Activated naive CD4-positive, alpha-beta T cell treated with anti-CD3 and anti-CD28 coated beads, Interleukin-2, amount 50 U/mL, for 24 hours (primary cell): ENCODE results near the gene CREB1.
"Not testable (repeated sequence)": the region's sequence is repeated elsewhere in the genome, so short reads cannot be mapped to it uniquely, and the experiment has no call there.

Source experiments
- H3K27ac Mint-ChIP-seq: one replicate; pipeline ENCODE4 v1.8.0; 2021; ENCODE audit warnings: mild to moderate bottlenecking, mixed read lengths
- H3K27me3 Mint-ChIP-seq: one replicate; pipeline ENCODE4 v1.8.0; 2021; ENCODE audit warnings: mixed read lengths
- H3K36me3 Mint-ChIP-seq: one replicate; pipeline ENCODE4 v1.8.0; 2021; ENCODE audit warnings: mixed read lengths
- H3K4me1 Mint-ChIP-seq: one replicate; pipeline ENCODE4 v1.8.0; 2021; ENCODE audit warnings: mixed read lengths
- H3K4me3 Mint-ChIP-seq: one replicate; pipeline ENCODE4 v1.8.0; 2021; ENCODE audit warnings: mild to moderate bottlenecking, mixed read lengths
- H3K9me3 Mint-ChIP-seq: one replicate; pipeline ENCODE4 v1.8.0; 2021; ENCODE audit warnings: mixed read lengths

CREB1 gene

DNA sequence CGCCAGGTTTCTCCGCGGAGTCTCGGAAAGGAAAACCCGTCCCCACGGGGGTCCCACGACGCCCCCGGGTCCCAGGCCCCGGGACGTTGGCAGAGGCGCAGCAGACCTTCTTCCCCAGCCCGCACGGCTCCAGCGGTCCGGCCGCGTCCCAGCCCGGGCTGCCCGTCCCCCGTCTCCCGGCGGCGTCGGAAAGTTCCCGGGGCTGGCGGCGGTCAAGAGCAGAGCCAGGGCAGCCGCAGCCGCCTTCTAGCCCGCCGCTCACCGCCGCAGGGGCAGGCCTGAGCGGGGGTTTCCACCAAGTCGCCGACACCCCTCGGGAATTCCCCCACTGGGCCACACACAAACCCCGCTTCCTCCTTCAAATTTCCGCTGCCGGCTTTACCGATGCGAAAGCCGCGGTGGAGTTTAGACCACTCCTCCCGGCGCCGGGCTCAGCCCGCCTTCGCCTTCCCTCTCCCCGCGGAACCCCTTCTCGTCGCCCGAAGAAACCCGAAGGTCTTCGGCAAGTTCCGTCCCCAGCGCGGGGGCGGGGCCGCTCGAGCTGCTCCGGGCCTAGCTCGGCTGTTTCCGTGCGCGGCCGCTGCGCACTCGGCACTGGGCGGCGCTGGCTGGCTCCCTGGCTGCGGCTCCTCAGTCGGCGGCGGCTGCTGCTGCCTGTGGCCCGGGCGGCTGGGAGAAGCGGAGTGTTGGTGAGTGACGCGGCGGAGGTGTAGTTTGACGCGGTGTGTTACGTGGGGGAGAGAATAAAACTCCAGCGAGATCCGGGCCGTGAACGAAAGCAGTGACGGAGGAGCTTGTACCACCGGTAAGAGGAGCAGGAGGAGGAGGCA, at the start of gene CREB1:
Gene CREB1 (plus strand): TSS at position 633 of the 830 bp plus-strand sequence. CDS start 25,674 bp downstream, outside the sequence.
- Mint-ChIP-seq H3K4me1 (peaks cover 58% of the 10 kb centered on the region), H3K36me3 (peaks cover 8% of the 10 kb centered on the region), H3K27me3 (no peaks in the 10 kb centered on the region), H3K9me3 (no peaks in the 10 kb centered on the region), H3K27ac (peak within 1 kb of the TSS; percentile 100), H3K4me3 (peak within 1 kb of the TSS; percentile 99)

DNA sequence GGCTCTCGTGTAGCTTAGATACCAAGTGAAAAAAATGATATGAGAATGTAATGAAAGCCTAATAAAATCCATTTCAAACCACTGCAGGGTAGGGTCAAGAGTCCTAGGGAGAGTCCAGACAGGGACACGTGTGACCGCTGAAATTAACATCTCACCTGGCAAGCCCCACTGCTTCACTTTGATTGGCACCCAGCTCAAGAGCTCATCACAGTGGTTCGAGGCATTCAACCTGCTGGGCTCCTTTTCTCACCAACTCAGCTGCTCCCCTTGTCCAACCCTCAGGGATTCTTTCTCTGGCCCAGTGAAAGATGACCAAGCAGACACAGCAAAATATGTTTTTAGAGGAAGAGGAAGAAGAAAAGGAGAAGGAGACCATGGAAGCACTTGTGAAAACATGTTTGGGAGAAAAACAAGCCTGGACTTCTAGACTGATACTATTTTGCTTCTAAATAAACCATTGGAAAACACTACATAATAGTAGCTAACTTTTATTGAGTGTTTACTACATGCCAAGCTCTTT, 49.2 kb upstream of the CREB1 start:
- no peak overlapping the region for H3K27ac Mint-ChIP-seq
- no peaks in the 10 kb centered on the region for H3K36me3 Mint-ChIP-seq
- H3K27me3 Mint-ChIP-seq, result no peaks in the 10 kb centered on the region
- no peaks in the 10 kb centered on the region for H3K9me3 Mint-ChIP-seq
- peaks cover 53% of the 10 kb centered on the region for H3K4me1 Mint-ChIP-seq
- H3K4me3 Mint-ChIP-seq, result no peak overlapping the region

- Mint-ChIP-seq H3K27me3 (no peaks in the 10 kb centered on the region), H3K27ac (no peak overlapping the region), H3K4me3 (no peak overlapping the region), H3K36me3 (no peaks in the 10 kb centered on the region), H3K4me1 (peaks cover 52% of the 10 kb centered on the region), H3K9me3 (no peaks in the 10 kb centered on the region)
These were observed 47.8 kb upstream of the CREB1 start for GRCh38 chr2:207481924-207482323.

DNA sequence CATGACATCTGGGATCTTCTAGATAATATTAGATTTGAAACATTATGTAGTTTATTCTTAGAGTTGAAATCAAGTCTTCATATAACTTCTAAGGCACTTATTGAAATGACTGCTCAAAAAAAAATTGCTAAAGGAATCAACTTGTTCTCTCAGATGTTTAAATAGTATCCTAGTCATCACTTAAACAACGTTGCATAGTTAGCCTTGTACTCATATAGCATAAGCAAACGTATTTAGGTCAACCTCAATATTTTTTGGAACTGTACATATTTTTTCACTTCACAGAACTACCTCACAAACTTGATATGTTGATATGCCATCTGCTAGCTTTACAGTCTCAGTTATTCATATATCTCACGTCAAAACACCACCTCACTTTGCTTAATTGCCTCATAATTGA, 47.1 kb upstream of the CREB1 start:
- Mint-ChIP-seq H3K27ac (no peak overlapping the region), H3K4me1 (peaks cover 52% of the 10 kb centered on the region), H3K4me3 (no peak overlapping the region), H3K36me3 (no peaks in the 10 kb centered on the region), H3K27me3 (no peaks in the 10 kb centered on the region), H3K9me3 (no peaks in the 10 kb centered on the region)

- Mint-ChIP-seq H3K27me3 (no peaks in the 10 kb centered on the region), H3K27ac (no peak overlapping the region), H3K36me3 (no peaks in the 10 kb centered on the region), H3K4me1 (peaks cover 49% of the 10 kb centered on the region), H3K9me3 (no peaks in the 10 kb centered on the region), H3K4me3 (no peak overlapping the region)
These were observed 46.7 kb upstream of the CREB1 start for GRCh38 chr2:207483066-207483465.

DNA sequence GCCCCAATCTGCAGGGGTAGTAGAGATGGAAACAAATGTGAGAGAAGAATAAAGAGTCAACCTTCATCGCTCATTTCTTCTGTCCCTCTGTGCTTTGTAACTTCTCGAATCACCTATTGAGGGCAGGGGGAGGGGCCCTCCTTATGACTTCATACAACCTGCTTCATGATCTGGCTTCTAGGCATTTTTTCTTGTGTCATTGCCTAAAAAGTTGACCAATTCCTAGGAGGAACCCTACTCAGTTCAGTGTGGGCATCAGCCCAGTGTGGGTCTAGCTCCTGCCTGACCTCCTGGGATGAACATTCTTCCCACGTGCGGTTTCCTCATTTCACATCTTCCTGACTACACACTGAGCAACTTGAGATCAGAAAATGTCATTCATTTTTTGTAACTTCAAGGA, 46.3 kb upstream of the CREB1 start:
- Mint-ChIP-seq H3K4me3 (no peak overlapping the region), H3K36me3 (no peaks in the 10 kb centered on the region), H3K27me3 (no peaks in the 10 kb centered on the region), H3K9me3 (no peaks in the 10 kb centered on the region), H3K27ac (no peak overlapping the region), H3K4me1 (peaks cover 45% of the 10 kb centered on the region)

DNA sequence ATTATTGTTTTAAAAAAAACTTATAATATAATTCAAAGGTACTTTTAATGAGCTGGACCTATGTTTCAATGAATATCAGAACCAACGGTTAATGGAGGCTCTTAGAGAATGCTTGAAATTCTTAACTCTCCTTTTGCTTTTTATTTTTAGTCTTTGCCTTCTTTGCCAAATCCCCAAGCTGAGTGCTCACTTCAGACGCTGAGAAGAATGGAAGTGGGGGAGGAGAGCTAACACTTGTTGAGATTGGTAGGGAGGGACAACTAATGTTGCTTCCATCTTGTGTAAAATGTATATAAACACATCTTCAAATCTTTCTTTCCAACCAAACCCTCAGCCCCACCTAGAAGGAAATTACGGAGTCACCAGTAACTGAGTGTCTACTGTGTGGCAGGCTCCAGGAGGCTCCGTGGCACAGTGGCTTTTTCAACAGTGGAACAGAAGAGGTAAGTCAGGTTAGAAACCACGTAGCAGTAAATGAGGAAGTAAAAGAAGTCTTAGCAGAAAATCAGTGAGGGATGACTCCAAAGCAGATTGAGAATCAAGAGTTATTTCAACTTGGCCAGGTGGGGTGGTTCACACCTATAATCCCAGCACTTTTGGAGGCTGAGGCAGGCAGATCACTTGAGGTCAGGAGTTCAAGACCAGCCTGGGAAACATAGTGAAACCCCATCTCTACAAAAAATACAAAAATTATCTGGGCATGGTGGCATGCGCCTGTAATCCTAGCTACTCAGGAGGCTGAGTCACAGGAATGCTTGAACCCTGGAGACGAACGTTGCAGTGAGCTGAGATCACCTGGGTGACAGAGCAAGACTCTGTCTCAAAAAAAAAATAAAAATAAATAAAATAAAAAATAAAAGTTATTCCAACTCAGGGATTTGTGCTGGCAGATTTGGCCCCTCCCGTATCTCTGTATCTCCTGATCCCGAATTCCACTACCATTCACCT, 45.0 kb upstream of the CREB1 start:
- no peak overlapping the region for H3K4me3 Mint-ChIP-seq
- no peaks in the 10 kb centered on the region for H3K27me3 Mint-ChIP-seq
- H3K36me3 Mint-ChIP-seq, result no peaks in the 10 kb centered on the region
- no peaks in the 10 kb centered on the region for H3K9me3 Mint-ChIP-seq
- H3K27ac Mint-ChIP-seq, result peak overlapping the region; percentile 25
- H3K4me1 Mint-ChIP-seq, result peaks cover 33% of the 10 kb centered on the region

- Mint-ChIP-seq H3K27ac (no peak overlapping the region), H3K9me3 (no peaks in the 10 kb centered on the region), H3K4me3 (no peak overlapping the region), H3K4me1 (peaks cover 9% of the 10 kb centered on the region), H3K27me3 (no peaks in the 10 kb centered on the region), H3K36me3 (no peaks in the 10 kb centered on the region)
These were observed 42.0 kb upstream of the CREB1 start for GRCh38 chr2:207487650-207488311.

DNA sequence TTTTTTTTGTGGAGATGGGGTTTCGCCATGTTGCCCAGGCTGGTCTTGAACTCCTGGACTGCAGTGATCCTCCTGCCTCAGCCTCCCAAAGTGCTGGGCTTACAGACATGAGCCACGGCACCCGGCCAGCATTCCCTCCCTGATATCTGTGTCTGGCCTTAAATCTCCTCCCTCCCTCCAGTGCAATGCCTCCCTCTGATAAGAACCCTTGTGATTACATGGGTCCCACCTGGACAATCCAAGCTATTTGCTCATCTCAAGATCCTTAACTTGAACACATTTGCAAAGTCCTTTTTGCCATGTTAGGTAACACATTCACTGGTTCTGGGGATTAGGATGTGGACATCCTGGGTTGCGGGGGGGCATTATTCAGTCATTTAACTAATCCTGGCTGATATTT, 40.5 kb upstream of the CREB1 start:
- Mint-ChIP-seq H3K4me1 (peaks cover 3% of the 10 kb centered on the region), H3K36me3 (no peaks in the 10 kb centered on the region), H3K27me3 (no peaks in the 10 kb centered on the region), H3K4me3 (no peak overlapping the region), H3K27ac (no peak overlapping the region), H3K9me3 (no peaks in the 10 kb centered on the region)

DNA sequence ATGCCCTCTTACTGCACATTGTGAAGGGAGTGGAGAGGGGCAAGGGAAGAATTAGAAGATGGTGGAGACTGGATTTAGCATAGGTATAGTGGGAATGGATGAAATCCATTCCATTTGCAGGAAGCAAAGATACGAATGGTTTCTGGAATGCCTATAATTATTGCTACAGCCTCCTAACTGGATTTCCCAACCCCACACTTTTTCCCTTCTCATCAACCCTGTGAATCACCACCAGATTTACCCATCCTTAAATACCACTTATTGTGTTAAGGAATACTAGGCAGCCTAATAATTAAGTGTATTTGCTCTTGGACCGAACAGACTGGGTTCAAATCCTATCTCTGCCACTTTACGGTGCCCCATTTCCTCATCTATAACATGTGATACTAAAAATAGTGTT, 39.3 kb upstream of the CREB1 start:
- H3K4me1 Mint-ChIP-seq, result peaks cover 3% of the 10 kb centered on the region
- no peak overlapping the region for H3K4me3 Mint-ChIP-seq
- H3K9me3 Mint-ChIP-seq, result no peaks in the 10 kb centered on the region
- no peaks in the 10 kb centered on the region for H3K27me3 Mint-ChIP-seq
- no peaks in the 10 kb centered on the region for H3K36me3 Mint-ChIP-seq
- no peak overlapping the region for H3K27ac Mint-ChIP-seq

DNA sequence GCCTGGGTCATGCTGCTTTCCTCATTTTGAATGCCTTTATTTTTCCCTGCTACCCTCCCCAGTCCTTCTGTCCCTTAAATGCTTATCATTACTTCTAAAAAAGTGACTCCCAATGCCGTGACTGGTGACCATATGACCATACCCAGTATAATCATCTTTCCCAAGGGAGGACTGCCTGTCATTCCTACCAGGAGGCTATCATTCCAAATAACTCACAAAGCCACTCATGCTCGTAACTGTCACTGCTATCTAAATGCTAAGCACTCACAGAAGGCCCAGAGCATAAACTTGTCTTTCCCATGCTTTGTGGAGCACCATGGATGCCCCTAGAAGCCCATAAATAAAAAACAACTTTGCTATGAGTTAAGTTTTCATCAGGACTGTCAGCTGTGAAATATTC, 38.7 kb upstream of the CREB1 start:
- H3K9me3 Mint-ChIP-seq, result no peaks in the 10 kb centered on the region
- peaks cover 3% of the 10 kb centered on the region for H3K4me1 Mint-ChIP-seq
- H3K27ac Mint-ChIP-seq, result no peak overlapping the region
- no peaks in the 10 kb centered on the region for H3K36me3 Mint-ChIP-seq
- H3K4me3 Mint-ChIP-seq, result no peak overlapping the region
- H3K27me3 Mint-ChIP-seq, result no peaks in the 10 kb centered on the region

- no peaks in the 10 kb centered on the region for H3K36me3 Mint-ChIP-seq
- no peak overlapping the region for H3K4me3 Mint-ChIP-seq
- H3K4me1 Mint-ChIP-seq, result peaks cover 3% of the 10 kb centered on the region
- no peaks in the 10 kb centered on the region for H3K27me3 Mint-ChIP-seq
- H3K27ac Mint-ChIP-seq, result no peak overlapping the region
- no peaks in the 10 kb centered on the region for H3K9me3 Mint-ChIP-seq
These were observed 37.8 kb upstream of the CREB1 start for GRCh38 chr2:207491956-207492355.

- no peaks in the 10 kb centered on the region for H3K27me3 Mint-ChIP-seq
- H3K4me1 Mint-ChIP-seq, result peaks cover 3% of the 10 kb centered on the region
- H3K4me3 Mint-ChIP-seq, result no peak overlapping the region
- H3K9me3 Mint-ChIP-seq, result no peaks in the 10 kb centered on the region
- H3K36me3 Mint-ChIP-seq, result no peaks in the 10 kb centered on the region
- H3K27ac Mint-ChIP-seq, result no peak overlapping the region
These were observed 37.3 kb upstream of the CREB1 start for GRCh38 chr2:207492461-207492860.

DNA sequence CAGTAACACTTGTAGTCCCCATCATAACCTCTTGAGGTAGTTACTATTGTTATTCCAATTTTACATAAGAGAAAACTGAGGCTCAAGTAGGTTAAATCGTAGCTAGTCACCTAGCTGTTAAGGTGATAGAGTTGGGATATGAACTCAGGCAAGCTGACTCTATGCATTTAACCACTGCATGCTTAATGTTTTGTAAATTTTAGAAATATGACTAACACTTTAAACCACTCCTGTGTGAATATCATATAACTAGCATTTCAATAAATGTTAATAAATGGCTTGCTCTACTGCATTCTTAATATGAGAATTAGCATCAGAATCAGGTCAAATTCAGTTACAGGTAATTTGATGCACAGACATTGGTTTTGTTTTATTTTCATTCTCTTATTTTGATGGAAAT, 35.6 kb upstream of the CREB1 start:
- peaks cover 6% of the 10 kb centered on the region for H3K4me1 Mint-ChIP-seq
- H3K4me3 Mint-ChIP-seq, result no peak overlapping the region
- no peaks in the 10 kb centered on the region for H3K9me3 Mint-ChIP-seq
- H3K27ac Mint-ChIP-seq, result no peak overlapping the region
- H3K36me3 Mint-ChIP-seq, result peaks cover 2% of the 10 kb centered on the region
- H3K27me3 Mint-ChIP-seq, result no peaks in the 10 kb centered on the region

DNA sequence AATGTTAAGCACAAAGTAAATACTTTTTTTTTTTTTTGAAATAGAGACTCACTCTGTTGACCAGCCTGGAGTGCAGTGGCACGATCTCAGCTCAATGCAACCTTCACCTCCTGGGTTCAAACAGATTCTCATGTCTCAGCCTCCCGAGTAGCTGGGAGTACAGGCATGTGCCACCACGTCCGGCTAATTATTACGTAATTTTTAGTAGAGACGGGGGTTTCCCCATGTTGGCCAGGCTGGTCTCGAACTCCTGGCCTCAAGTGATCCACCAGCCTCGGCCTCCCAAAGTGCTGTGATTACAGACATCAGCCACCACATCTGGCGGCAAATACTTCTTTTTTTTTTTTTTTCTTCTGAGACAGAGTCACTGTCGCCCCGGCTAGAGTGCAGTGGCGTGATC, 32.8 kb upstream of the CREB1 start:
- H3K36me3 Mint-ChIP-seq, H3K27me3 Mint-ChIP-seq, H3K27ac Mint-ChIP-seq, H3K4me3 Mint-ChIP-seq, H3K9me3 Mint-ChIP-seq: not testable (repeated sequence)
- peaks cover 15% of the 10 kb centered on the region for H3K4me1 Mint-ChIP-seq
